Activated T-helper 9 cell treated with anti-CD3 and anti-CD28 coated beads, Interleukin-2, amount 50 U/mL, for 16 hours (primary cell): Measurements from ENCODE around the gene ZNF362.

Experiments
- DNase-seq: peaks from one replicate; pipeline ENCODE4 v3.0.0-alpha.2; 2020; ENCODE audit warnings: low read depth

The ZNF362 gene

GRCh38 chr1:33268927-33269610, 12.8 kb downstream of the ZNF362 start:
- DNase-seq: no peak

GRCh38 chr1:33269621-33270020, 13.3 kb downstream of the ZNF362 start:
- DNase-seq: no peak

- DNase-seq: no peak
These were observed 14.1 kb downstream of the ZNF362 start for GRCh38 chr1:33270379-33270778.

DNA sequence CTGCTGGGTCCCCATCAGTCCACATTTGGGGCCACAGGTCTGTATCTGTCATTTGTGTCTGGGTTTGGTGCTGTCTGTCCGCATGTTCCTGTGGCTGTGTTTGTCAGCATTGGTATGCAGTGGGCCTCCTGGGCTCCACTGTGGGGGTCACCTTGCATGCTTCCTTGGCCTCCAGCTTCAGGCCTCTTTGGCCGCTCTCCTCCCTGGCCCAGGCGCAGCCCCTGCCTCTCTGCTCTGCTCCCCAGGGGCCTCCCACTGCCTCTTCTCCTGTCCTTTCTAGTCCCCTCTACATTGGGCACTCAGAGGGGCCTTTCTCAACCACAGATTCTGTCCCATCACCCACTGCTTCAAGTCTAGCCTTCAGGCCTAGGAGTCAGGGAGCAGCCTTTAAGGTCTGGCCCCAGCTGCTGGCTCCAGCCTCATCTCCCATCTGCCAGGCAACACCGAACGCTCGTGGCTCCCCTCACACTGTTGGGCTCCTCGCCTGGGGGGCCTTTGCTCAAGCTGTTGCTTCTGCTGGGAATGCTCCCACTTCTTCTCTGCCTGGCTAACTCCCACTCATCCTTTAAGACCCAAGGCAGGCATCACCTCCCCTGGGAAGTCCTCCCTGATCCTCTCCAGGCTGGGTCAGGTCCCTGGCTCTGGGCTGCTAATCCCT, 14.6 kb downstream of the ZNF362 start:
- DNase-seq: no peak

- DNase-seq: no peak
These were observed 15.6 kb downstream of the ZNF362 start for GRCh38 chr1:33271666-33272505.

DNA sequence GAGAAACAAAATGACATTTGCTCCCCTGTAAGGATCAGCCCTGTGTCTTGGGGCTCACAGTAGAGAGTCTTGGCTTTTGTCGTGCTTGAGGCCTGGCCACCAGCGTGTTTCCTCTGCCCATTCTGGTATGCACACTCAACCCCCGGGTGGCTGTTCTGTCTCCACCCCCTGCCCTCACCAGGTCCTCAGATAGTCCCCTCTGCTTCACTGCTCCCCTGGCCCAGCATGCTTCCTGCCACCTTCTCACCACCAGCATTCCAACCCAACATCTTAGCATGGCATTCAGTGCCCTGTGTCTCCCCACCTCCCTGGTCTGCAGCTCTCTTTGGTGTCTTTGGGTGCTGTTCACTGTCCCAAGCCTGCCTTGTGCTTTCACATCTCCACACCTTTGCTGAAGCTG, 16.2 kb downstream of the ZNF362 start:
- DNase-seq: no peak

- DNase-seq: no peak
These were observed 16.6 kb downstream of the ZNF362 start for GRCh38 chr1:33272930-33273329.

GRCh38 chr1:33273406-33273805, 17.1 kb downstream of the ZNF362 start:
- DNase-seq: no peak

- no peak for DNase-seq
These were observed 17.7 kb downstream of the ZNF362 start for GRCh38 chr1:33273961-33274371.

DNA sequence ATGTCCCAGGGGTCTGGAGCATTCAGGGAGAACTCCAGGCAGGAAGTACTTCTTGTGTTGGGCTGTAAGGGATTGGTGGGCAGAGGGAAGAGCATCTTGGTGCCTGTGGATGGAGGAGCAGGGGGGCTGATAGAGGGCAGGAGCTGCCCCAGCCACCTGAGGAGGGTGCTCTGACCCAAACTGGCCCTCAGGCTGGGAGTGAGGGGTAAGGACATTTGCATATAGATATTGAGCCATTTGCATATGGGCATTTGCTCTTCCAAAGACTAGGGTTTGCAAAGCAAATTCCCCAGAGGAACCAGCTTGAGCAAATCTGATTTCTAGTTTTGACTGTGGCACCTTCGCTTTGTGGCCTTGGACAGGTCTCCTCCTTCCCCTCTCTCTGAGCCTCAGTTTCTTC, 18.2 kb downstream of the ZNF362 start:
- no peak for DNase-seq

GRCh38 chr1:33275195-33275594, 18.9 kb downstream of the ZNF362 start:
- no peak for DNase-seq

DNA sequence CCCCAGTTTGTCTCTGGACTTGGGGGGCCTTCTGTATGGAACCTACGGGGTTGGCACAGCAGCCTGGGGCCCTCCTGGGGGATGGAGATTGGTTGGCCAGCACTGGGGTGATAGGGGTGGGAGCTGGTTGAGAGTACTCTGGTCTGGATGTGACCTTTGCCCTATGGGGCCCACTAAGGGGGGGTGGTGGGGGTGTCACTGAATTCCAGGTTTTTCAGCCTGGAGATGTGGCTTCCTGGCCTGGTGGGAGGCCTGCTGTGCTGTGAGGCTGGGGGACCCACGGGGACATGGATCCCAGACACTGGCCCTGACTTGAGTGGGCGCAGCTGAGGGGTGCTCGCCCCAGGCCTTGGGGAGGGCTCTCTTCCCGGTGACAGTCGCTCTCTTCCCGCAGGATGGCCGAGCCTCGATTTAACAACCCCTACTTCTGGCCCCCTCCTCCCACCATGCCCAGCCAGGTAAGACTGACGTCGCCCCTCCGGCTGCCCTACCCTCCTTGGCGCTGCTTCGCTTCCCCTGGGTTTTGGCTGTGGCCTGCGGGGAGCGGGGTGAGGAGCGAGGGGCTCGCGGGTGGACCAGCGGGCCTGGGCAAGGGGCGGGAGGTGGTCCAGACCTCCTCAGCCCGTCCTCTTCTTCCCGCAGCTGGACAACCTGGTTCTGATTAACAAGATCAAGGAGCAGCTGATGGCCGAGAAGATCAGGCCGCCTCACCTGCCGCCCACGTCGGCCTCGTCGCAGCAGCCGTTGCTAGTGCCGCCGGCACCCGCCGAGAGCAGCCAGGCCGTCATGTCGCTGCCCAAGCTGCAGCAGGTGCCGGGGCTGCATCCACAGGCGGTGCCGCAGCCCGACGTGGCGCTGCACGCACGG, 19.6 kb downstream of the ZNF362 start:
- DNase-seq: no peak

DNA sequence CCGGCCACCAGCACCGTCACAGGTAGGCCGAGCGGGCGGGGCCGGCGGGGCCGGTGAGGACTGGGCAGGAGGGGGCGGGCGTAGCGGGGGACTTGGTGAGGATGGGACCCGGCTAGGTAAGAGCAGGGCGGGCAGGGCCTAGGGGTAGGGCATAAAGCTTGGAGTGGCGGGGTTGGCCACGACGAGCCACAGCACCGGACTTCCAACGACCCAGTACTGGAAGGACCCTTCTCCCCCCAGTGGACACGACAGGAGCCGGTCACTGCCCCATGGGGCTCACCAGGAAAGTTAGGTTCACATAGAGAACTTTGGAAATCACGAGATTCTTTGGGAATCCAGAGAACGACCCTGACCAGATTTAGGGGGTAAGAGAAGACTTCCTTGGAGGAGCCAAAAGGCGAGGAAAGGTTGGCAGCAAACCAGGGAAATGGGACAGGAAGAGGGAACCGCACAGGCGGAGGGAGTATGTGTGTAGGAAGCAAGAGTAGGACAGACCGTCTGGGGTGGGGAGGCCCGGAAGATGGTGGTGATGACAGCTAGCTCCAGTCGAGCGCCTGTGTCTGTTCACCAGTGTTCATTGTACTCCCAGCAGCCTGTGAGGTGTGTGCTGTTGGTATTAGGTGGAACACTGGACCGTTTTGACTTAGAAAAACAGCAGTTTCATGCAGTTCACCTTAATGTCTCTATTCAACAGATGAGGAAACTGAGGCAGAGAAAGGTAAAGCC, 20.4 kb downstream of the ZNF362 start:
- DNase-seq: no peak

DNA sequence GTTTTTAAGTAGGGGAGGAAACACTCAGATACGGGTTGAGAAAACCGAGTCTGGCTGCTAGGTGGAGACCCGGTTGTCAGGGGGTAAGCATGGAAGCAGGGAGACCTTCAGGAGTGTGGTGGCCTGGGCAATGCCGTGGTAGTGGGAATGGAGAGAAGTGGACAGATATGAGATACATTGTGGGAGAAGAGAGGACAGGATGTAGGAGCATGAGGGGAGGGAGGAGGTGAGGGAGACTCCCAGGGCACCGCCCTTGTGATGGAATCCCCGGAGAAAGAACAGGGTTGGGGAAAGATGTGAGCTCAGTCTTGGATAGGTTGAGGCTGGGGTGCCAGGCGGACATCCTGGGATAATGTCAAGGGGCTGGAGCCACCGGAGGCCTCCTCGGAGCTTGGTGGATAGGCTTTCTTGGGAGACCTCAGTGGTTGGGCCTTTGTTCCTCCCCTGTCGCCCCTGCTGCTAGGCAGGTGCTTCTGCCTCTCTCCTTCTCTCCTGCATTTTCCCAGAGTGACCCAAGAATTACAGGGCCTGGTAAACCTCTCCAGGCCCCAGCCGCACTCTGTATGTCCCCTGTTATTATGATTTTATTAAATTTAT, 21.3 kb downstream of the ZNF362 start:
- no peak for DNase-seq

GRCh38 chr1:33280091-33280661, 23.9 kb downstream of the ZNF362 start:
- DNase-seq: no peak

DNA sequence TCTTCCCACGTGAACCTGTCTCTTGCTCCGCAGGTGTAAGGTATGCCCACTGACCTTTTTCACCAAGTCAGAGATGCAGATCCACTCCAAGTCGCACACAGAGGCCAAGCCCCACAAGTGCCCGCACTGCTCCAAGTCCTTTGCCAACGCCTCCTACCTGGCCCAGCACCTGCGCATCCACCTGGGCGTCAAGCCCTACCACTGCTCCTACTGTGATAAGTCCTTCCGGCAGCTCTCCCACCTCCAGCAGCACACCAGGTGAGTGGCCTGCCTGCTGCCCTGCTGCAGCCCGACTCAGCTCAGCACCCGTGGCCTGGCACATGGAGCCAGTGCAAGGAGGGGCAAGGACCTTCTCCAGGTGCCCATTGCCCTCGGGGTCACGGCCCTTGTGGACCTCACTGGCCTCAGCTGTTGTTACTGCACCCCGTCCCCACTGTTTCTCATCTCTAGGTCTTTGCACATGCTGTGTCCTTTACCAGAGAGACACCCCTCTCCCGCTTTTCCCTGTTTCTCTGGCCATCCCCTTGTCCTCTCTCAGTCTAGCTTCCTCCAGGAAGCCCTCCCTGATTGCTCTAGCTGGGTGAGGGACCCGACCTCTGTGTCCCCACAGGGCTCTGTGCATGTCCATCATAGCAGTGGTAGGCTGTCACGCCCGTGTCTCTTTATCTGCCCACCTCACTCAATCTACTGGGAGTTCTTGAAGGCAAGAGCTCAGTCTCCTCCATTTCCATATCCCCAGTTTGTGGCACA, 25.4 kb downstream of the ZNF362 start:
- DNase-seq: no peak

DNA sequence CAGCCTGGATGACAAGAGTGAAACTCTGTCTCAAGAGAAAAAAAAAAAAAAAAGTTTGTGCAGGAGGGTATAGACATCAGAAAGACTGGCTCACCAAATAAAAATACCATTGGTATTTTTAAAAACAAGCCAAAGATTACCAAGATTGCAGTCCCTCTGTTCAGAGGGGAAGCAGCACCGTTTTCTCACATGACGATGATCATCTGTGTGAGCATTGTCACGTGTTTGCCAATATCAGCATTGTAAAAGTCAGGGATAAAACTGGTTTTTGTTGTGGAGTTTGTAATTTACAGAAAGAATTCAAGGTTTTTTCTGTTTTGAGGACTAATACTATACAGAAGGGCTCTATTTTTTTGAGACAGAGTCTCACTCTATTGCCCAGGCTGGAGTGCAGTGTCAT, 26.5 kb downstream of the ZNF362 start:
- no peak for DNase-seq

DNA sequence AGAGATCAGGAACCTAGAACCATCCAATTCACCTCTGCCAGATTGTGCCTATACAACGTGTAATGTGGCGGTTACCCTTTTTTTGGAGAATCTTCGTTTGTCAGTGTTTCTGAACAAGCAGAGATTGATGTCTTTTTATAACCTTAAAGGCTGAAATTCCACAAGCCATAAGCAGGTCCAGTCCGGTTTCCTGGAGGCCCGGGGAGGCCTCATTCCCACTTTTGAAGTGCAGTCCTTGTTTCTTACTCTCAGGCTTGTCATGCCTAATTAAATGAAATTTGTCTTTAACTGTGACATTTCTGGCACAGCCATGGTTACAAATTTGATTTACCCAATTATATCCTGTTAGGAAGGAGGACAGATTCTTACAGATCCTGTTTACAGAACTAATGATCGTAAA, 27.8 kb downstream of the ZNF362 start:
- no peak for DNase-seq

GRCh38 chr1:33286451-33287185, 30.3 kb downstream of the ZNF362 start:
- DNase-seq: no peak
